ENCODE results near the gene CNOT8.
"Not testable (repeated sequence)": the region's sequence is repeated elsewhere in the genome, so short reads cannot be mapped to it uniquely, and the experiment has no call there.

CNOT8 gene

GRCh38 chr5:154866841-154867240, 8.4 kb downstream of the CNOT8 start:
- no peak for DNase-seq

- no peak for DNase-seq
These were observed 10.3 kb downstream of the CNOT8 start for GRCh38 chr5:154868702-154869101.

GRCh38 chr5:154871734-154872133, 13.3 kb downstream of the CNOT8 start:
- no peak for DNase-seq

- DNase-seq: no peak
These were observed 15.4 kb downstream of the CNOT8 start for GRCh38 chr5:154873791-154874331.

DNA sequence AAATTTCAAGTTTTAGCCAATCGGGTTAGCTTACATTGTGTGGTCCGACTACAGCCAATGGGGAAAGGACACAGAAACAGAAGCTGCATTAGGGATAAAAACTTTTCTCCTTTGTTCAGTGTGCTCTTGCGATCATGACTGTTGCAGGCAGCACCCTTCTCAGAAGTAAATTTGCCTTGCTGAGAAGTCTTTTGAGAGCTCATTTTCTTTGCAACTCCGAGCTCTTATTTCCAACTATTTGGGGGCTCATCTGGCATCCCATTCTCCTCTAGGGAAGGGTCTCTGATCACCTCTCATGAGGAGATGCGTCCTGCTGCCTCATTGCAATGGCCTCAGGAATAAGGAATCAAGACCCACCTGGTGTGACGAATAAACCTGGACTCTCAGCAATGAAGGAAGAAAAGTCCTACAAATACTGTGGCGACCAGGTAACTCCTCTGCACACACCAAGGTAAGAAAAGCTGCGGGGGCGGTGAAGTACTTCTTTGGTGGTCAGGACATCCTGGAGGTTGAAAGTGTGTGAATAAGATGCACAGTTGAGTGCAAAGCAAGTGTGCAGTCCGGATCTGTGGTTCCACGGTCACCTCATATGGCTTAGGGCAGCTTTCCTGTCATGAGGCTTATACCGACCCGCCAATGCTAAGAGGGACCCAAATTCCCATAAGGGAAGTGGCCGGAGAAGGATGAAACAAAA, 20.4 kb downstream of the CNOT8 start:
- DNase-seq: peak; percentile 11

- DNase-seq: no peak
These were observed 23.6 kb downstream of the CNOT8 start for GRCh38 chr5:154881986-154882385.

DNA sequence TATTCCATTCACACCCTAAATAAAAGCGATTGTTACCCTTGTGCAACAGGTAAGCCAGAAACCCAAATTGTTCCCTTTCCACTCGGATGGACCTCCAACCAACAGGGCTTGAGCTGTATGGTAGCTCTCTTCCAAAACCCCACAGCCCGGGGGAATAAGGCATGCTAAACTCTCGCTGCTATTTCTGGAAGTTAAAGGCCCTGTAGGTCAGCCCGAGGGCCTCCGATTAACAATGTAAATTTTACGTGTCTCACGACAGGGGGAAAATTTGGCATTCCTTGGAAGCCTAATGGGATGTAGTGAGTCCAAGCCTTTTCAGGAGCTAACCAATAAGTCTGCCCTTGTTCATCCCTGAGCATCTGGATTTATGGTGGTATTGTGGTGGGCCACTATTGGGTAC, 26.0 kb downstream of the CNOT8 start:
- no peak for DNase-seq

GRCh38 chr5:154885439-154885838, 27.0 kb downstream of the CNOT8 start:
- no peak for DNase-seq

- no peak for DNase-seq
These were observed 33.9 kb downstream of the CNOT8 start for GRCh38 chr5:154892369-154892771.

GRCh38 chr5:154893381-154893780, 35.0 kb downstream of the CNOT8 start:
- no peak for DNase-seq

- DNase-seq: no peak
These were observed 37.5 kb downstream of the CNOT8 start for GRCh38 chr5:154895606-154896561.

DNA sequence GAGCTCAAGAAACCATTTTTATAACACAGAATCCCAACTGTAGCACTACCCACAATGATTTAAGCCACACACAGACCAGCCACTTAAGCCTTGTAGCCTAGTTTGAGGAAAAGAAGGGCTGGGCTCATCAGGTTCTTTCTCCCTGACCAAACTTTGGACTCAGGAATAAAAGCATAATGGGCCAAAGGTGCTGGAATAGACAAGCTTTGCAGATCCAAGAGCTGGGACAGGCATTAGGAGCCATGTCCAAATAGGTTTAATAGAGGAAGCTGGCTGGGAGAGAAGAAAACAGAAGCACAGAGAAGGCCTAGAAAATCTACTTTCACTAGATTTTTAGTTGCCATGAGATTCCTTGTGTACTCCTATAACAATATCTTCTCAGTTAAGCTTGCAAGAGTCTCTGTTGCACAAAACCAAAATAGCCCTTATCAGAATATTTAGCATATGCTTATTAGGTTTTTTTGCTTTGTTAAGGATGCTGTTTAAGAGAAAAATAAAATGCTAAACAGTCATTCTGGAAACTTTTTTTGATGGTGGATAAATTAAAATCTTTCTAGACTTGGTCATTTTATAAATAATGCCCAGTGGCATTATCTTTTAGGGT, 38.2 kb downstream of the CNOT8 start:
- no peak for DNase-seq

GRCh38 chr5:154898210-154898609, 39.8 kb downstream of the CNOT8 start:
- no peak for DNase-seq

DNA sequence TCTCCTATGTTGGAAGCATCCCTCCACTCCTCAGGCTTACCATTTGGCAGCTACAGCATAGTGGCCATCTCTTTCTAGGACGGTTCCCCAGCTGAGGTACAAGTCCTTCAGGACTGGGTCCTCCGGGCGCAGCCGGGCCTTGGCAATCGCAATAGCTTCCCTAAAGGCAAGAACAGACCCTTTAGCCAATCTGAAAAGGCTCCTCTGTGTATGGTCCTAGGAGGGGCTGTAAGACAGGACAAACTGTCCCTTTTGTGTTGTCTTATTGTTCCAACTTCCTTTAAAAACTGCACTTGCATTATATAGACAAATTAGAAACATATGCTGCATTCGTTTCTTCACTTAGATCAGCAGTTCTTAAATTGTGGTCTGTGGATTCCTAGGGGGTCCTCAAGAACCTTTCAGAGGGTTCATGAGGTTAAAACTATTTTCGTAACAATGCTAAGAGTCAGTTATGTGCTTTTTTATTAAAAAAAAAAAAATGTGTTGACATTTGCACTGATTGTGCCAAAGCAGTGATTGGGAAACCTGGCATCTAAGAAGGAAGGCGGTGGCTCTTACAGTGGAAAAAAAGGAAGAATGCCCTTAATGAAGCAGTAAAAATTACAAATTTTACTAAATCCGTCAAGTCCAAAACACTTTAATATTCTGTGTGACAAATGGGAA, 40.9 kb downstream of the CNOT8 start:
- DNase-seq: peak; percentile 31

- DNase-seq: no peak
These were observed 41.6 kb downstream of the CNOT8 start for GRCh38 chr5:154900066-154900465.

DNA sequence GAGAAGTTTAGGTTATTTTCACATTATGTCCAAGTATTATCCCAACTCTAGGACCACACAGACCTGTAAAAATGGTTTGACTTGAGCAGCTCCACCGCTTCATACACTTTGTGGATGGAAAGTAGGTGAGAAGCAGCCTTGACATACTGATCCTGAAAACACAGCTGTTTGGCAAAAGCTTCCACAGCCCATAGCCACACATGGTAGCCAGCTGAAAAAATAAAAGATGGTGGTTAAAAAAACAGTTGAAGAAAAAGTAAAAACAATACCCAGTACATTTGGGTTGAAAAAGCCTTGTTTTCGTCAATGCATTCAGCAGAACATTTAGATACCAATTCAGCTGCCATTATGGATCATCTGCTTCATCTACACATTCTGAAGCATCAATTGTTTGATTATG, 42.8 kb downstream of the CNOT8 start:
- peak; percentile 22 for DNase-seq

GRCh38 chr5:154901913-154902312, 43.5 kb downstream of the CNOT8 start:
- DNase-seq: no peak

DNA sequence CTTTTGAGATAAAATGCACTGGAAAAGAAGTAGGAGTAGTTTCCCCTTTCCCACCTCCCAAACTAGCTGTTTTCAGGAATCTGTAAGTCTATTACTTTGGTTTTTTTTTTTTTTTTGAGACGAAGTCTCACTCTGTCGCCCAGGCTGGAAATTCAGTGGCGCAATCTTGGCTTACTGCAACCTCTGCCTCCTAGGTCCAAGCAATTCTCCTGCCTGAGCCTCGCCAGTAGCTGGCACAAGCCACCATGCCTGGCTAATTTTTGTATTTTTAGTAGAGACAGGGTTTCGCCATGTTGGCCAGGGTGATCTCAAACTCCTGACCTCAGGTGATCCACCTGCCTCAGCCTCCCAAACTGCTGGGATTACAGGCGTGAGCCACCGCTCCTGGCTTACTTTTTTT, 47.2 kb downstream of the CNOT8 start:
- DNase-seq: not testable (repeated sequence)

- DNase-seq: no peak
These were observed 58.4 kb downstream of the CNOT8 start for GRCh38 chr5:154916874-154917273.

- DNase-seq: no peak
These were observed 59.3 kb downstream of the CNOT8 start for GRCh38 chr5:154917757-154918156.

DNA sequence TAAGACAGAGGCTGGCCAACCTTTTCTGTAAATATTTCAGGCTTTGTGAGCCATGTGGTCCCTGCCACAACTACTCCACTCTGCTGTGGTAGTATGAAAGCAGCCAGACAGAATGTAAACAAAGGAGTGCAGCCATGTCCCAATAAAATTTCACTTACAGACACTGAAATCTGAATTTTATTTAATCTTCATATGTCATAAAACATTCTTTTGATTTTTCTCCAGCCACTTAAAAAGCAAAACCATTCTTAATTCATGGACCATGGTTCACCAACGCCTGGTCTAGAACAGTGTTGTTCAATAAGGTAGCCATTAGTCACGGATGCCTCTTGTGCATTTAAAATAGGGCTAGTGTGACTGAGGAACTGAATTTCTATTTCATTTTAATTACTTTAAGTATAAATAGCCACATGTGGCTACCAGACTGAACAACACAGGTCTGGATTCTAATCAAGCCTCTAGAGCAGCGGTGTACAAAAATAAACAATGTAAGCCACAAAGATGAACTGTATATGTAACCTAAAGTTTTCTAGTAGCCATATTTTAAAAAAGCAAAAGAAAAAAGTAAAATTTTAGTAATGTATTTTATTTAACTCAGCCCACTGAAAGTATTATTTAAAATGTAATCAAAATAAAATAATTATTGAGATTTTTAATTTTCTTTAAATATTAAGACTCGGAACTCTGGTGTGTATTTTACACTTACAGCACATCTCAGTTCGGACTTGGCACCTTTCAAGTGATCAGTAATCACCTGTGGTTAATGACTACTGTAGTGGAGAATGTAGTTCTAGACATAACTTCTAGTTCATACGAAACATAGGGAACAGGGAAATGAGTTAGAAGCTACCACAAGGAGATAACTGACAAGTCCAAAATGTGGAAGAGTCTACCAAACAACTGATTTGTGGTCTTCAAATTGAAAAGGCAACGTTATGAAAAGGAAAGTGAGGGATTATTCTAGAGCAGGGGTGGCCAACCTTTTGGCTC, 65.3 kb downstream of the CNOT8 start:
- DNase-seq: no peak

All from fibroblast of skin of scalp (primary cell).